Measurements from ENCODE around the gene ARTN. TPM values are rescaled to one million over a fixed set of nuclear protein-coding genes. Genes with fewer than 3 reads are reported as not detected.

ARTN gene
- total RNA-seq, 1 donor from 2014 or later: not detected

DNA sequence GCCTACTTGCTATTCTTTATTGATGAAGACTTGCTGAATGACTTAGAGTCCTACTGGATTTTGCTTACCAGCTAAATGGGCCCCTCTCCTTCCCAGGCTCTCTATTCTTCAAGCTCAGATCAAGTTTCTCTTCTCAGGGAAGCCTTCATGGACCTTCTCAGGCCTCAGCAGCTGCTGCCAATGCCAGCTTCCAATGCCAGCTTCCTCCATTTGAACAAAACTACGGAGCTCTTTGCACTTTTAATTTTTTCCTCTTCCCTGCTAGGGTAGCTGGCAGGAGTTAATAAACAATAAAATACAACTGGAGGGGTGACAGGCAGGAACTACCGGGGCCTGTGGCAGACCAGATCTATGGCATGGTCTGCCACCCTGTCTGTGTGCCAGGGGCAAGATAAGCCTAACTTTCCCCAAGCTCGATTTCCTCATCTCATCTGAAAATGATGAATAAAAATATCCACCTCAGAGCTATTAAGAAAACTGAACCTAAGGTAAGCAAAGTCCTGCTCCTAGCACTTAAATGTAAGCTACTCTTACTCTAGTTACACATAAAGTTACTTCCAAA is 12.2 kb downstream of the ARTN start:
- no peak for DNase-seq (ENCODE audit: low spot score in 2 of 2)
- H3K27ac ChIP-seq: peak overlapping the region; percentile 89 to 98
- H3K36me3 ChIP-seq: peaks cover 0 to 10% of the 10 kb centered on the region in 2 donors
- H3K4me1 ChIP-seq: peaks cover 13 to 26% of the 10 kb centered on the region in 2 donors
- H3K9me3 ChIP-seq: no peaks in the 10 kb centered on the region
- no peaks in the 10 kb centered on the region for H3K27me3 ChIP-seq
- TF ChIP-seq, protein P1, sequence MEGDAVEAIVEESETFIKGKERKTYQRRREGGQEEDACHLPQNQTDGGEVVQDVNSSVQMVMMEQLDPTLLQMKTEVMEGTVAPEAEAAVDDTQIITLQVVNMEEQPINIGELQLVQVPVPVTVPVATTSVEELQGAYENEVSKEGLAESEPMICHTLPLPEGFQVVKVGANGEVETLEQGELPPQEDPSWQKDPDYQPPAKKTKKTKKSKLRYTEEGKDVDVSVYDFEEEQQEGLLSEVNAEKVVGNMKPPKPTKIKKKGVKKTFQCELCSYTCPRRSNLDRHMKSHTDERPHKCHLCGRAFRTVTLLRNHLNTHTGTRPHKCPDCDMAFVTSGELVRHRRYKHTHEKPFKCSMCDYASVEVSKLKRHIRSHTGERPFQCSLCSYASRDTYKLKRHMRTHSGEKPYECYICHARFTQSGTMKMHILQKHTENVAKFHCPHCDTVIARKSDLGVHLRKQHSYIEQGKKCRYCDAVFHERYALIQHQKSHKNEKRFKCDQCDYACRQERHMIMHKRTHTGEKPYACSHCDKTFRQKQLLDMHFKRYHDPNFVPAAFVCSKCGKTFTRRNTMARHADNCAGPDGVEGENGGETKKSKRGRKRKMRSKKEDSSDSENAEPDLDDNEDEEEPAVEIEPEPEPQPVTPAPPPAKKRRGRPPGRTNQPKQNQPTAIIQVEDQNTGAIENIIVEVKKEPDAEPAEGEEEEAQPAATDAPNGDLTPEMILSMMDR (IDR thresholded peaks at IDR 0.05): no peak
- peak overlapping the region; percentile 81 to 85 for H3K4me3 ChIP-seq
- intact Hi-C loops (cut with DNase I): loop anchor here (1.0 to 5.0 kb wide), 6 partner anchors 24 to 416 kb away; partner anchors contain the start of genes ATP6V0B, CCDC24 and SLC6A9

DNA sequence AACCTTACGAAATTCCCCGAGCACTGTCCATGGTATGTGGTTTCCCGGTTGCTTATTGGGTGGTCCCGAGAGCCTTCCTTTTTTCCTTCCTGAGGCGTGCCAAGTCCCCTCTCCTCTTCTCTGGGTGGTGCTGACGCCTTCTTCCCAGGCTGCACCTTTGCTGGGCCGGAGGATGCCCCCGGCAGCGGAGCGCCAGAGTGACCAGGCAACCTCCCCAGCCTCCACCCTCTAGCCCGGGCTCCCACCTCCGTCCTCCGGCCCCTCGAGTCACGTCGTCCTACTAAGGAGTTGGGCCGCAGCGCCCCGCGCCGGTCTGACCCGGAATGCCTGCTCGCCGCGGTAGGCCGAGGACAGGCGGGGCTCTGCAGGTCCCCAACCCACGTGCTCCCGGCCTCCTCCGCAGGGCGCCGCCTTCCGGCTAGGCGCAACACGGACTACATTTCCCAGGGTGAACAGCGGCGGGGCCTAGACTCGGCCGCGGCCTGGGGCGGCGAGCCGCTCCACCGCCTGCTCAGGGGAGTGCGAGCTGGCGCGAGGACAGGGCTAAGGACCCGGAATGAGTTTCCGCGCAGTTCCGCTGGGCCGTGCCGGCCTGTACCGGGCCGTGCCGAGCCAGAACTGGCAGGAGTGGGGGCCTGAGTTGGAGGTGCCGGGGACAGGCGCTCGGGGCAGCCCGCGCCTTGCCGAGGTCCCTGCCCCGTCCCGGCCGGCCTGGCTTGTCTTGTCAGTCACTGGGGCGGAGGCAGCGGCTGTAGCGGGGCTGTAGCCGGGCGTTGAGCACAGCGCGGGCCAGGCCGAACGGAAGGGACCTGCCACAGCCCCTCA is 12.8 kb downstream of the ARTN start, which contains the start of gene IPO13:
Gene IPO13, plus strand, starts transcription at position 715 of the 825 bp plus-strand sequence. CDS start 651 bp downstream, outside the sequence.
- Histone ChIP-seq H3K4me1 (peaks cover 13 to 26% of the 10 kb centered on the region in 2 donors), H3K4me3 (peak within 1 kb of the TSS; percentile 81 to 85), H3K27me3 (no peaks in the 10 kb centered on the region), H3K9me3 (no peaks in the 10 kb centered on the region), H3K27ac (peak within 1 kb of the TSS; percentile 89 to 98), H3K36me3 (peaks cover 0 to 10% of the 10 kb centered on the region in 2 donors)
- DNase-seq (ENCODE audit: low spot score in 2 of 2): peak; percentile 84 to 97
- intact Hi-C loops (cut with DNase I): loop anchor here (1.0 to 5.0 kb wide), 6 partner anchors 23 to 417 kb away; partner anchors contain the start of genes ATP6V0B, CCDC24 and SLC6A9
- TF ChIP-seq, protein P1 (IDR thresholded peaks at IDR 0.05): peak; percentile 73 to 84 (median 80)

DNA sequence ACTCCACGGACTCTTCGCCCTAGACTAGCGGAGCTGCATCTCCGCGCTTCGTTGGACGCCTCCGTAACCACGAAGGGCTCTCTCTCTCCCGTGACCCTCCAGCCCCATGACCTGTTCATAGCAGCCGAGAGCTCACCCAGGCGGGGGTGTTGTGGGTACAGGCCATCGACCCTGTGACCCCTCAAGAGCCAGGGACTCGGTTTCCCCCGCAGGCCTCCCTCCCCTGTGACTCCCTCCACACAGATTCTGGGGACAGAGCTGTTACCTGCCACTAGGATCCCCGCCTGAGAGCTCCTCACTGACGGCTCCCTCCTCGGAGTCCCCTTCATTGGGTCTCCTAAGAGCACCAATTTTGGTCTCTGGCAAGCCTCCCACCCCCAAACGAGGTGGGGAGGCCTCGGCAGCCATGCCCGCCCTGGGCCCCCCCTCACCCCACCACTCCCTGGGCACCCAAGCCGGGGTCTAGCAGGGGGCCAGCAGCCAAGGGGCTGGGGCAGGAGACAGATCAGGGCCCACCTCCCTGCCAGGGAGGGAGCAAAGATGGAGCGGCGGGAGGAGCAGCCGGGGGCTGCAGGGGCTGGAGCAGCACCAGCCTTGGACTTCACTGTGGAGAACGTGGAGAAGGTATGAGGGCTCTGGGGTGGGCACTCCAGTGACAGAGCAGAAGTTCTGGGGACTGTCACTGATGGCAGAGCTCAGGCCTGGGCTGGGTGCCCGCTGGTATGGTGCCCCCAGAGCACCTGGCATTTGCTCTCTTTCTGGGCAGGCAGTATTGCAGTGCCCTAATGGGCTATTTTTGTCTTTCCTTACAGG is 13.7 kb downstream of the ARTN start:
- H3K4me1 ChIP-seq: peaks cover 13 to 26% of the 10 kb centered on the region in 2 donors

DNA sequence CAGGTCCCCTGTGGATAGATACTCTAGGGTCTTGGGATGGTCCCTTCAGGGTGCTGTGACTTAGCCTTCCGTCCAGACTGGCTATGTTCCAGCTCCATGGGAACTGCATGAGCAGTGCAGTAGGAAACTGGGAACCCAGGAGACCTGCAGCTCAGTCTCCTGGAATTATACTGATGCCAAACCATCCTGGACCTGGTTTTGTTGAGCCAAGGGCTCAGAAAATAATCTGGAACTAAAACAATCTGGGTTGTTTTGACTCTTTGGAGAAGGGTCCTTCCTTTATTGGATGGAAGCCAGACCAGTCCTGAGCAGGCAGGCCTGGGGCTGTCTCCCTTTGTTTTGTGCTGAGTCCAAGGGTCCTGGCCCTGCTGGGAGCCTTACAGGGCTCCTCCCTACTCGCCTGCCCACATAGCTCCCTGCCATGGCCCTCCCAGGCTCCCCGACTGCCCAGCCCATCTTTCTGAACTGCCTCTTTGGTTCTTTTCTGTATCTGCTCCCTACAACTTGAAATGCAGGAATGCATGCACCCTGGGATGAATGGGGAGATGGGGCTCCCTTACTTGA is 14.4 kb downstream of the ARTN start:
- Histone ChIP-seq H3K27me3 (no peaks in the 10 kb centered on the region), H3K9me3 (no peaks in the 10 kb centered on the region), H3K36me3 (peaks cover 0 to 10% of the 10 kb centered on the region in 2 donors), H3K4me3 (peak overlapping the region; percentile 81 to 85), H3K4me1 (peaks cover 13 to 26% of the 10 kb centered on the region in 2 donors), H3K27ac (peak overlapping the region in 1 of 2 donors; percentile 89)
- TF ChIP-seq, protein P1 (IDR thresholded peaks at IDR 0.05): no peak
- DNase-seq (ENCODE audit: low spot score in 2 of 2): no peak
- intact Hi-C loops (cut with DNase I): loop anchor here (2.0 to 5.0 kb wide), 2 partner anchors 44 to 83 kb away; partner anchors contain the start of genes CCDC24 and SLC6A9

More for the DNA sequence above, 13.7 kb downstream of the ARTN start:
- intact Hi-C loops (cut with DNase I): loop anchor here (2.0 to 5.0 kb wide), 2 partner anchors 45 to 84 kb away; partner anchors contain the start of genes CCDC24 and SLC6A9
- Histone ChIP-seq H3K9me3 (no peaks in the 10 kb centered on the region), H3K4me3 (peak overlapping the region; percentile 81 to 85), H3K27me3 (no peaks in the 10 kb centered on the region), H3K36me3 (peaks cover 0 to 10% of the 10 kb centered on the region in 2 donors), H3K27ac (peak overlapping the region; percentile 89 to 98)
- no peak for DNase-seq (ENCODE audit: low spot score in 2 of 2)
- TF ChIP-seq, protein P1 (IDR thresholded peaks at IDR 0.05): no peak

Measured in ascending aorta (tissue), 2 donors.